ENCODE measurements around the gene SLC12A8. TPM values are rescaled to one million over a fixed set of nuclear protein-coding genes. Genes with fewer than 3 reads are reported as not detected.

The SLC12A8 gene
- total and polyA plus RNA-seq, 10 of the 15 experiments (the other 5 are each of a cell fraction or from before 2014, with no cell fraction given) = 2.5 to 71.6 (median 50.1) TPM

- no peak overlapping the region for H3K27ac ChIP-seq (ENCODE audit: control insufficient read depth, insufficient read depth)
- no peaks in the 10 kb centered on the region for H3K79me2 ChIP-seq (ENCODE audit: control insufficient read depth, insufficient read depth, low read length)
- no peak overlapping the region for H2AFZ ChIP-seq (ENCODE audit: control insufficient read depth, low read depth, low read length)
- H4K20me1 ChIP-seq (ENCODE audit: control insufficient read depth, insufficient read depth) = no peaks in the 10 kb centered on the region
- SMC1A ChIA-PET (ENCODE audit: uncharacterized antibody, unreplicated experiment) = interaction anchor here (1.0 to 1.8 kb wide), 5 partner anchors 9 to 346 kb away, joined by 3 to 5 read pairs (median 4); no protein-coding TSS in a partner anchor
- no peak overlapping the region for H3K4me2 ChIP-seq (ENCODE audit: control insufficient read depth, insufficient read depth)
- RAD21 ChIA-PET (ENCODE audit: unreplicated experiment) = interaction anchor here (0.5 to 1.3 kb wide), 2 partner anchors 13 to 345 kb away, joined by 3 read pairs; no protein-coding TSS in a partner anchor
- CTCF ChIA-PET = interaction anchor here (1.2 kb wide), 1 partner anchor 14 kb away, joined by 3 read pairs; no protein-coding TSS in a partner anchor
- no peaks in the 10 kb centered on the region; the same call in 2 of the 3 replicates for H3K9me3 ChIP-seq (replicated peaks; ENCODE audit: control insufficient read depth, insufficient read depth, low read length)
- no peak for DNase-seq (ENCODE audit: low read depth, low spot score)
- peaks cover 5% of the 10 kb centered on the region; the same call in 1 of the 2 replicates for H3K4me1 ChIP-seq (ENCODE audit: control insufficient read depth, insufficient read depth, low read length)
- TF ChIP-seq IRF3 (IDR thresholded peaks at IDR 0.05) (no peak), TCF3 (IDR thresholded peaks at IDR 0.05; ENCODE audit: borderline replicate concordance, insufficient read depth, low read depth, low read length) (no peak), RFX5 (IDR thresholded peaks at IDR 0.05; ENCODE audit: low read depth, low read length) (no peak), MYC (IDR thresholded peaks at IDR 0.05; ENCODE audit: insufficient read depth, insufficient read length, insufficient replicate concordance, low read length, severe bottlenecking) (no peak), CREM (IDR thresholded peaks at IDR 0.05; ENCODE audit: low read depth) (no peak), MAX (IDR thresholded peaks at IDR 0.05; ENCODE audit: low read depth, low read length) (no peak), RBBP5 (conservative IDR thresholded peaks at IDR 0.05) (no peak), JUND (IDR thresholded peaks at IDR 0.05; ENCODE audit: low read depth, low read length) (no peak), CHD1 (IDR thresholded peaks at IDR 0.05; ENCODE audit: low read depth, low read length) (no peak), RAD51 (IDR thresholded peaks at IDR 0.05) (no peak), GATAD2B (conservative IDR thresholded peaks at IDR 0.05; ENCODE audit: low read depth) (no peak), MXI1 (IDR thresholded peaks at IDR 0.05; ENCODE audit: low read depth, low read length) (no peak)
- TF ChIP-seq, protein P1, sequence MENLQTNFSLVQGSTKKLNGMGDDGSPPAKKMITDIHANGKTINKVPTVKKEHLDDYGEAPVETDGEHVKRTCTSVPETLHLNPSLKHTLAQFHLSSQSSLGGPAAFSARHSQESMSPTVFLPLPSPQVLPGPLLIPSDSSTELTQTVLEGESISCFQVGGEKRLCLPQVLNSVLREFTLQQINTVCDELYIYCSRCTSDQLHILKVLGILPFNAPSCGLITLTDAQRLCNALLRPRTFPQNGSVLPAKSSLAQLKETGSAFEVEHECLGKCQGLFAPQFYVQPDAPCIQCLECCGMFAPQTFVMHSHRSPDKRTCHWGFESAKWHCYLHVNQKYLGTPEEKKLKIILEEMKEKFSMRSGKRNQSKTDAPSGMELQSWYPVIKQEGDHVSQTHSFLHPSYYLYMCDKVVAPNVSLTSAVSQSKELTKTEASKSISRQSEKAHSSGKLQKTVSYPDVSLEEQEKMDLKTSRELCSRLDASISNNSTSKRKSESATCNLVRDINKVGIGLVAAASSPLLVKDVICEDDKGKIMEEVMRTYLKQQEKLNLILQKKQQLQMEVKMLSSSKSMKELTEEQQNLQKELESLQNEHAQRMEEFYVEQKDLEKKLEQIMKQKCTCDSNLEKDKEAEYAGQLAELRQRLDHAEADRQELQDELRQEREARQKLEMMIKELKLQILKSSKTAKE (IDR thresholded peaks at IDR 0.05; ENCODE audit: low read depth, poor library complexity, severe bottlenecking) = no peak
- TF ChIP-seq, protein P2, sequence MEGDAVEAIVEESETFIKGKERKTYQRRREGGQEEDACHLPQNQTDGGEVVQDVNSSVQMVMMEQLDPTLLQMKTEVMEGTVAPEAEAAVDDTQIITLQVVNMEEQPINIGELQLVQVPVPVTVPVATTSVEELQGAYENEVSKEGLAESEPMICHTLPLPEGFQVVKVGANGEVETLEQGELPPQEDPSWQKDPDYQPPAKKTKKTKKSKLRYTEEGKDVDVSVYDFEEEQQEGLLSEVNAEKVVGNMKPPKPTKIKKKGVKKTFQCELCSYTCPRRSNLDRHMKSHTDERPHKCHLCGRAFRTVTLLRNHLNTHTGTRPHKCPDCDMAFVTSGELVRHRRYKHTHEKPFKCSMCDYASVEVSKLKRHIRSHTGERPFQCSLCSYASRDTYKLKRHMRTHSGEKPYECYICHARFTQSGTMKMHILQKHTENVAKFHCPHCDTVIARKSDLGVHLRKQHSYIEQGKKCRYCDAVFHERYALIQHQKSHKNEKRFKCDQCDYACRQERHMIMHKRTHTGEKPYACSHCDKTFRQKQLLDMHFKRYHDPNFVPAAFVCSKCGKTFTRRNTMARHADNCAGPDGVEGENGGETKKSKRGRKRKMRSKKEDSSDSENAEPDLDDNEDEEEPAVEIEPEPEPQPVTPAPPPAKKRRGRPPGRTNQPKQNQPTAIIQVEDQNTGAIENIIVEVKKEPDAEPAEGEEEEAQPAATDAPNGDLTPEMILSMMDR (IDR thresholded peaks at IDR 0.05 in 2 of 3, conservative IDR thresholded peaks at IDR 0.05 in 1 of 3; ENCODE audit: control insufficient read depth in 2 of 3, extremely low read depth in 1 of 3, insufficient read depth in 1 of 3, low read depth in 3 of 3, low read length in 3 of 3) = no peak
- no peak overlapping the region for H3K4me3 ChIP-seq
- POLR2A ChIA-PET = interaction anchor here (0.6 to 1.6 kb wide), 3 partner anchors 10 to 34 kb away, joined by 3 to 4 read pairs (median 3); no protein-coding TSS in a partner anchor
- WGBS (ENCODE audit: insufficient coverage, insufficient replicate concordance, low lambda C conversion rate, missing lambda C conversion rate) = 99% methylated on average over 6 of the region's 6 CpGs
- no peak overlapping the region for H3K9ac ChIP-seq (ENCODE audit: control insufficient read depth, insufficient read depth, low read length)
- no peak for ATAC-seq
- peaks cover 2 to 11% of the 10 kb centered on the region in 2 experiments; a peak in 3 of 4 replicates for H3K36me3 ChIP-seq (ENCODE audit: control insufficient read depth in 2 of 2, insufficient read depth in 2 of 2, low read length in 1 of 2)
- no peak for FAIRE-seq
- in situ Hi-C loops (cut with MboI) (no loop called here), intact Hi-C loops (cut with micrococcal nuclease; ENCODE audit: unreplicated experiment) (no loop called here)
- BruUV-seq (replicated peaks) = no TSS peak
- no peaks in the 10 kb centered on the region for H3K27me3 ChIP-seq (replicated peaks in 1 of 2; ENCODE audit: control insufficient read depth in 2 of 2, insufficient read depth in 2 of 2, low read length in 1 of 2)
Measured at GRCh38 chr3:125236331-125236903, 23.9 kb upstream of the SLC12A8 start.
